Adrenal gland (tissue), 5 donors: Measurements from ENCODE around the gene MCTP2.

Source experiments
- CTCF ChIP-seq, 6 experiments: fragments of 450-650 bp in 4 of 6; fragments of 200-600 bp in 2 of 6; sonication (generic) in 1 of 6; IDR thresholded peaks; 1 replicate in 5 of 6; 2 replicates in 1 of 6; pipeline versions ENCODE4 v1.5.1 to v1.8.0; 2016 to 2021; ENCODE audit warnings: antibody characterized with exemption in 6 of 6, mild to moderate bottlenecking in 2 of 6, moderate library complexity in 1 of 6
- POLR2A ChIP-seq, 2 donors: fragments of 450-650 bp; IDR thresholded peaks; one replicate each; pipeline ENCODE4 v1.6.1; 2017; ENCODE audit warnings: antibody characterized with exemption in 2 of 2, mild to moderate bottlenecking in 2 of 2, moderate library complexity in 1 of 2
- donor health status: DM: no; HTN: no; CAD: no.

GRCh38 chr15:94300612-94301011 lies 69.3 kb downstream of the MCTP2 start:
- TF ChIP-seq POLR2A (IDR thresholded peaks at IDR 0.05) (no peak), CTCF (IDR thresholded peaks at IDR 0.05) (no peak)
